ENCODE measurements around the gene ATP2A1.

The ATP2A1 gene

DNA sequence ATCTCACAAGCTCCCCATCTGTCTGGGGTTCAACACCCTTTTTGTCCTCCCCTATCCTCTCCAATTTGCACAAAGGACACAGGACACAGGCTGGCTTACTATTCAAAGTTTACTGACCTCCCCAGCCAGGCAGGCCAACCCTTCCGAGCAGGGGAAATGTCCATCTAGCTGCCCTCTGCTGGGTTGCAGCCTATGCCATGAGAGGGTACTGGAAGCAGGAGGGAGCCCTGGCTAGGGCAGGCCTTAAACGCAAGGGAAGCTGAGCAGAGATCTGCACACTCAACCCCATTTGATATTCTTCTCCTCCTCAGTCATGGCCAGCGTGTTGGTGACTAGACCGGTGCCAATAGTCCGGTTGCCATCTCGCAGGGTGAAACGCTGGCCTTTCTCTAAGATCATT, 35.6 kb upstream of the ATP2A1 start:
- no peak for DNase-seq (ENCODE audit: low spot score in 2 of 2)
- H3K4me1 Mint-ChIP-seq: peaks cover 33% of the 10 kb centered on the region
- no peaks in the 10 kb centered on the region for H3K27me3 Mint-ChIP-seq
- H3K4me3 Mint-ChIP-seq: peak overlapping the region; percentile 19
- H3K27ac Mint-ChIP-seq (ENCODE audit: low read depth): no peak overlapping the region
- ATAC-seq (replicated peaks; ENCODE audit: extremely low read depth, poor library complexity, severe bottlenecking): no peak
- no peaks in the 10 kb centered on the region for H3K9me3 Mint-ChIP-seq
- H3K36me3 Mint-ChIP-seq (ENCODE audit: insufficient read depth): peaks cover 33% of the 10 kb centered on the region

DNA sequence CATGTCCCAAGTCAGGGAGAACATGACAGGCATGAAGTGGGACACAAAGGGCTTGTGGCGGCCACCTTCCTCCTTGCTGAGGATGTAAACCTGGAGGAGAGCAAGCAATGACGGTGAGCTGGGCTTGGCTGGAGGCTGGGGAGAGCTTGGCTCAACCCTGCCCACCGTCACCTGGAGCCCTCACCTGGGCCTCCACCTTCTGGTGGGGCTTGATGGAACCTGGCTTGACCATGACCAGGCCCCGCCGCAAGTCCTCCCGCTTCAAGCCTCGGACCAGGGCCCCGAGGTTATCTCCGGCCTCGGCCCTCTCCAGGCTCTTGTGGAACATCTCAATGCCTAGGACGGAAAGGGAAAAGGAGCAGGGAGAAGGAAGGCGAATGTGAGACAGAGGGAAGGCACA, 34.5 kb upstream of the ATP2A1 start:
- no peaks in the 10 kb centered on the region for H3K27me3 Mint-ChIP-seq
- DNase-seq (ENCODE audit: low spot score in 2 of 2): no peak
- H3K4me3 Mint-ChIP-seq: peak overlapping the region; percentile 23
- ATAC-seq (replicated peaks; ENCODE audit: extremely low read depth, poor library complexity, severe bottlenecking): no peak
- peak overlapping the region; percentile 93 for H3K27ac Mint-ChIP-seq (ENCODE audit: low read depth)
- H3K36me3 Mint-ChIP-seq (ENCODE audit: insufficient read depth): peaks cover 29% of the 10 kb centered on the region
- no peaks in the 10 kb centered on the region for H3K9me3 Mint-ChIP-seq
- H3K4me1 Mint-ChIP-seq: peaks cover 33% of the 10 kb centered on the region

DNA sequence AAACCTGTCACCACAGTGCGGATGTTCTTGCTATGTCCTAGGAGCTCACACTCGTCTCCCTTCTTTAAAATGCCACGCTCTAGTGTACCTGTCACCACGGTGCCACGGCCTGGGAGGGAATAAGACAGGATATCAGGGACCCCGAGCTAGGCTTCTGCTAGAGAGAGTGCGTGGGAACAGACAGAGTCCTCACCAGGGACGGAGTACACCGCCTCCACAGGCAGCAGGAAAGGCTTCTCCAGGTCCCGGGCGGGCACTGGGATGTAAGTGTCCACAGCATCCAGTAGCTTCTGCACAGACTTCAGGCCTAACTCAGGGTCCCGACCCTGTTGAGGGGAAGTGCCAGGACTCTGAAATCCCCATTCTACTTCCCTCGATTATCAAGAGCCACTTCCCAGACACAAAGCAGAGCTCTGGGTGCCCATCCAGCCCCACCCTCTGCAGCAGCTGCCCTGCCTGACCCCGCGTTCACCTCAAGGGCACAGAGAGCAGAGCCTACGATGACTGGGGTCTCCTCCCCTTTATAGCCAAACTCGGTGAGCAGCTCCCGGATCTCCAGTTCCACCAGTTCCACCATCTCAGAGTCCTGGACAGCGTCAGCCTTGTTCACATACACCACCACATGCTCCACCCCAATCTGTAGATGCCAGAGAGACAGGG, 33.9 kb upstream of the ATP2A1 start:
- ATAC-seq (replicated peaks; ENCODE audit: extremely low read depth, poor library complexity, severe bottlenecking): no peak
- peak overlapping the region; percentile 93 for H3K27ac Mint-ChIP-seq (ENCODE audit: low read depth)
- H3K9me3 Mint-ChIP-seq: no peaks in the 10 kb centered on the region
- peaks cover 33% of the 10 kb centered on the region for H3K4me1 Mint-ChIP-seq
- H3K27me3 Mint-ChIP-seq: no peaks in the 10 kb centered on the region
- peak overlapping the region; percentile 88 for H3K4me3 Mint-ChIP-seq
- no peak for DNase-seq (ENCODE audit: low spot score in 2 of 2)
- peaks cover 29% of the 10 kb centered on the region for H3K36me3 Mint-ChIP-seq (ENCODE audit: insufficient read depth)

DNA sequence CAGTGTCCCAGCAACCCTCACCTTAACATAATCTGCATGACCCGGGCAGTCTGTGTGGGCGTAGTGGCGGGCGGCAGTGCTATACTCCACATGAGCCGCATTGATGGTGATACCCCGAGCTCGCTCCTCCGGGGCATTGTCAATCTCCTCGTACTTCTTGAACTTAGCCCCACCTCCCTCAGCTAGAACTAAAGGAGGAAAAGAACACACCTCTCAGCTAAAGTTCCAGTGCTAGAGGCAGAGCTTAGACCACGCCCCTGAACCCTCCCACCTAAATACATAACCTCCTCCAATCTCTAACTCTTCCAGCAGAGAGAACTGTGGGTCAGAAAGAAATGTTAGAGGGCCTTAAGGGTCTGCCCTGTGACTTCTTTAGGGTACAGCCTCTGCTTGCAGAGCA, 33.0 kb upstream of the ATP2A1 start:
- Mint-ChIP-seq H3K4me3 (peak overlapping the region; percentile 88), H3K9me3 (no peaks in the 10 kb centered on the region), H3K27me3 (no peaks in the 10 kb centered on the region), H3K4me1 (peaks cover 33% of the 10 kb centered on the region), H3K27ac (ENCODE audit: low read depth) (peak overlapping the region; percentile 93), H3K36me3 (ENCODE audit: insufficient read depth) (peaks cover 28% of the 10 kb centered on the region)
- no peak for ATAC-seq (replicated peaks; ENCODE audit: extremely low read depth, poor library complexity, severe bottlenecking)
- no peak for DNase-seq (ENCODE audit: low spot score in 2 of 2)

DNA sequence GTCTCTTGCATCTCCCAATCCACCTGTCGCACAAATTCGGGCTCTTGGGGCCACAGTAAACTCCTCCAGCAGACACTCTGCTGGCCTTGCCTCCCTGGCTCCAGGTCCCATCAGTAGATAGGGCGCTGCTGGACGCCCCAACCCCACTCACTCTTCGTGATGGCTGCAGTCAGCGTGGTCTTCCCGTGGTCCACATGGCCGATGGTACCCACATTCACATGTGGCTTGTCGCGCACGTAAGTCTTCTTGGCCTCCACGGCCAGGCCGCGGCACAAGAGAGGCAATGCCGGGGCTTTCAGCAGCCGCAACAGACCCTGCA, 32.6 kb upstream of the ATP2A1 start:
- ATAC-seq (replicated peaks; ENCODE audit: extremely low read depth, poor library complexity, severe bottlenecking): no peak
- DNase-seq (ENCODE audit: low spot score in 2 of 2): no peak
- H3K4me3 Mint-ChIP-seq: peak overlapping the region; percentile 88
- H3K4me1 Mint-ChIP-seq: peaks cover 33% of the 10 kb centered on the region
- no peaks in the 10 kb centered on the region for H3K27me3 Mint-ChIP-seq
- H3K36me3 Mint-ChIP-seq (ENCODE audit: insufficient read depth): peaks cover 28% of the 10 kb centered on the region
- H3K9me3 Mint-ChIP-seq: no peaks in the 10 kb centered on the region
- H3K27ac Mint-ChIP-seq (ENCODE audit: low read depth): peak overlapping the region; percentile 93

DNA sequence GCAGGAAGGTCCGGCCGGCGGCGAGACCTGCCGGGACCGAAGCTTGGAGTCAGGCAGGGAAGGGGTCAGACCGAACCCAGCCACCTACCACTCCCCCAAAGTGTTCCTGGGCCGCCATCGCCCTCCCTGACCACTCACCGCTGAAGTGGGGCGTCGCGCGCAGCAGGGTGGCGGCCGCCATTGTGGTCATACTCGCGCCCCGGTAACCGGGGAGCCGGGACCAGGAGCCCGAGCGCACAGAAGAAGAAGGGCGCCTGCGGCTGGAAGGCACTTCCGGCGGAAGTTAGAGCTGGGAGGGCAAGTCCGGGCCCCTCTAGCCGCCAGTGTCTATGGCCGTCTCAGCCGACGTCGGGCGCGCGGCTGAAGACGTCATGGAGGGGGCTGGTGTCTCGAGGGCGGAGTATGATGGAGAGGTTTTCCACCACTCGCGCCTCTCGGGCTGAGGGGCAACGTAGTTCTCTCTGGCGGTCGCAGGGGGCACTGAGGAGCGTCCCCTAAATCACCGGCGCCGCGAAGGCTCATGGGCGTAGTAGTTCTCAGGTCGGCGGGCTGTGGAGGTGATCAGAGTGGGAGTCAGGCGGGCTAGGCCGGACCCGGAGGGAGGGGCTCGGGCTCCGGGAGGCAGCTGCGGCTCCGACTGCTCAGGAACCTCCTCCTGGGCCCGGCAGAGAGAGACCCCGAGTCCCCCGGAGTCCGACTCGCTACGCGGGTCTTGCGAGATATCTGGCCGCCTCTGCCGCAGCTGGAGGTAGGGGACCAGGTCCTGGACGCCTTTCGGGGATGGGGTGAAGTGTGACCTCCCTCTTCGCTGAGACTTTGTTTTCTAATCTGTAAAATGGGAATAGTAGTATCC, 32.0 kb upstream of the ATP2A1 start, which contains the start of gene TUFM:
Gene TUFM (minus strand): TSS at position 269 of the 853 bp plus-strand sequence. CDS start 79 bp downstream, at position 190.
- peak within 1 kb of the TSS; percentile 88 for H3K4me3 Mint-ChIP-seq
- peaks cover 27% of the 10 kb centered on the region for H3K36me3 Mint-ChIP-seq (ENCODE audit: insufficient read depth)
- DNase-seq (ENCODE audit: low spot score in 2 of 2): peak; percentile 90 to 98
- peaks cover 33% of the 10 kb centered on the region for H3K4me1 Mint-ChIP-seq
- no peaks in the 10 kb centered on the region for H3K9me3 Mint-ChIP-seq
- no peaks in the 10 kb centered on the region for H3K27me3 Mint-ChIP-seq
- H3K27ac Mint-ChIP-seq (ENCODE audit: low read depth): peak within 1 kb of the TSS; percentile 93
- peak; percentile 98 for ATAC-seq (replicated peaks; ENCODE audit: extremely low read depth, poor library complexity, severe bottlenecking)

DNA sequence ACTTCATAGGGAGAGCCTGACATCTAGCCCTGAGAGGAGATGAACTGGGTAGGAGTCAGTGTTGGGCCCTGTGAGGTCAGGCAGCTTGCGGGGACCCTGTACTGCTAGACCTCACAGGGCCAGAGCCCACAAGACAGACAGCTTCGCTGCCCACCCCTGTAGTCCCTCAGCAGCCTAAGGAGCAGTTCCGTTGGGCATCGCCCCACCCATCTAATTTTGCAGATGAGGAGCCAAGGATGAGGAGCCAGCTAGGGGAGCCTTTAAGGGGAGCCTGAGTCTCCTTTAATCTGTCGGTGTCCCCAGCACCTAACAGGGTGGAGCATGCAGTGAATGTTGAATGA, 31.4 kb upstream of the ATP2A1 start:
- DNase-seq (ENCODE audit: low spot score in 2 of 2) (no peak), ATAC-seq (replicated peaks; ENCODE audit: extremely low read depth, poor library complexity, severe bottlenecking) (peak; percentile 6)
- H3K4me1 Mint-ChIP-seq: peaks cover 33% of the 10 kb centered on the region
- H3K9me3 Mint-ChIP-seq: no peaks in the 10 kb centered on the region
- peak overlapping the region; percentile 93 for H3K27ac Mint-ChIP-seq (ENCODE audit: low read depth)
- H3K36me3 Mint-ChIP-seq (ENCODE audit: insufficient read depth): peaks cover 25% of the 10 kb centered on the region
- no peaks in the 10 kb centered on the region for H3K27me3 Mint-ChIP-seq
- H3K4me3 Mint-ChIP-seq: peak overlapping the region; percentile 88

DNA sequence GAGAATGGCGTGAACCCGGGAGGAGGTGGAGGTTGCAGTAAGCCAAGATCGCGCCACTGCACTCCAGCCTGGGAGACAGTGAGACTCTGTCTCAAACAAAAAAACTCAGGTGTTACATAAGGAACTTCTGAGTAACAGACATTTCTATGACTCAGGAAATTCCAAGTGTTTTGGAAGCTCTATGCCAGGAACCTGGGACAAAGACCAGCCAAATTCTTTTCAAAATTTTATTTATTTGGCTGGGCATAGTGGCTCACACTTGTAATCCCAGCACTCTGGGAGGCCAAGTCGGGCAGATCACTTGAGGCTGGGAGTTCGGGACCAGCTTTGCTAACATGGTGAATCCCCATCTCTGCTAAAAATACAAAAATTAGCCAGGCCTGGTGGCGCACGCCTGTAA, 19.9 kb upstream of the ATP2A1 start:
- H3K4me3 Mint-ChIP-seq: no peak overlapping the region
- no peak for DNase-seq (ENCODE audit: low spot score in 2 of 2)
- no peaks in the 10 kb centered on the region for H3K9me3 Mint-ChIP-seq
- H3K4me1 Mint-ChIP-seq: peaks cover 6% of the 10 kb centered on the region
- no peak overlapping the region for H3K27ac Mint-ChIP-seq (ENCODE audit: low read depth)
- no peaks in the 10 kb centered on the region for H3K27me3 Mint-ChIP-seq
- ATAC-seq (replicated peaks; ENCODE audit: extremely low read depth, poor library complexity, severe bottlenecking): no peak
- peaks cover 8% of the 10 kb centered on the region for H3K36me3 Mint-ChIP-seq (ENCODE audit: insufficient read depth)

DNA sequence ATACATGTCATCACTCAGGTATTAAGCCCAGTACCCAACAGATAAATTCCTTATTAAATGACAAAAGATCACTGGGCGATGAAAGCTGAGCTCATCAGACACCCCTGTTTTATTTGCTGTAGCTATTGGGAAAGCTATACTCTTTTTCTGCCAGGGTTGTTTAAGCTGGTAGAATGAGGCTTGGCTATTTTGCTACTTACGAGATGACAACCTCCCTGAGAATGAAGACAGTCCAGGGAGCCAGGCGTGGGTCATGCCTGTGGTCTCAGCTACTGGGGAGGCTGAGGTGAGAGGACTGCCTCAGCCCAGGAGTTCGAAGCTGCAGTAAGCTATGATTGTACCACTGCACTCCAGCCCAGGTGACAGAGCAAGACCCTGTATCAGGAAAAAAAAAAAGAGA, 19.0 kb upstream of the ATP2A1 start:
- H3K4me1 Mint-ChIP-seq: peaks cover 15% of the 10 kb centered on the region
- no peak for DNase-seq (ENCODE audit: low spot score in 2 of 2)
- H3K4me3 Mint-ChIP-seq: no peak overlapping the region
- H3K27me3 Mint-ChIP-seq: no peaks in the 10 kb centered on the region
- no peak for ATAC-seq (replicated peaks; ENCODE audit: extremely low read depth, poor library complexity, severe bottlenecking)
- no peak overlapping the region for H3K27ac Mint-ChIP-seq (ENCODE audit: low read depth)
- peaks cover 13% of the 10 kb centered on the region for H3K36me3 Mint-ChIP-seq (ENCODE audit: insufficient read depth)
- no peaks in the 10 kb centered on the region for H3K9me3 Mint-ChIP-seq

DNA sequence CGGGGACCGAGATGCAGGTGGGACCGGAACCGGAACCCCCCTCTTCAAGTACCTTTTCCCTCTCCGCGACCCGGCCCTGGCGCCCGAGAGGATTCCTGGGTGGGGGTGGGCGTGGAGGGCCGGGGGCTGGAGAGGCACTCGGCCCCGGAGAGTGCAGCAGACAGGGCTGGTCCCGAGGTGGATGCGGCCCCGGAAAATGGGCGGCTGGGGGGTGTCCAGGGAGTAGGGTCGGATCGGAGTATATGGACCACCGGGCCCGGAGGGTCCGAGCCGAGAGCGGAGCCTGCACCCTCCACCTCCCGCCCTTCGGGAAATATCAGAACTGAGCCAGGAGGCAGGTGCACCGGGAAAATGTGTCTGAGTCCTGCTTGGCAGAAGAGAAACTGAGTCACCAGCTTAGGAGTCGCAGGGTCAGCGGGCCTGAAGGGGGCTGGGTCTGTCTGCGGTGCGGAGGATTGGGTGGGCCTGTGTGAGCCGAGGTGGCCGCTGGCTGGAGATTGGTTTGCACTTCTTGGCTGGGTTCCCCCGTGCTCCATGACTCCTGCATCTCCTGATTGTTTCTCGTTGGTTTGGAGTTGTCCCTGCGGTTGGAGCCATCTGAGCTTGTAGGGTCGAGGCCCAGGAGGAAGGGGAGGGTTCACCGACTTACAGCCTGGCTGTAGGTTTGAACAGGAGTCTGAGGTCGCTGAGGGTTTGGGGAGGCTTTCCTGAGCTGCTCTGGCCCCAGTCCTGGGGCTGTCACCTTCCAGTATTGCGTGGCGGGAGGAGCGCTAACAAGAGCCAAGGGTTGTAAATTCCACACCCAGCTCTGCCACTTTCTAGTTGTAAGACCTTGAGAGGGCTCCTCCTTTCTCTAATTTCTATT, 14.1 kb upstream of the ATP2A1 start:
- Mint-ChIP-seq H3K4me3 (peak overlapping the region; percentile 93), H3K36me3 (ENCODE audit: insufficient read depth) (peaks cover 27% of the 10 kb centered on the region), H3K9me3 (no peaks in the 10 kb centered on the region), H3K27me3 (no peaks in the 10 kb centered on the region), H3K4me1 (peaks cover 34% of the 10 kb centered on the region), H3K27ac (ENCODE audit: low read depth) (peak overlapping the region; percentile 95)
- ATAC-seq (replicated peaks; ENCODE audit: extremely low read depth, poor library complexity, severe bottlenecking): no peak
- DNase-seq (ENCODE audit: low spot score in 2 of 2): peak in 1 of 2 donors; percentile 25

DNA sequence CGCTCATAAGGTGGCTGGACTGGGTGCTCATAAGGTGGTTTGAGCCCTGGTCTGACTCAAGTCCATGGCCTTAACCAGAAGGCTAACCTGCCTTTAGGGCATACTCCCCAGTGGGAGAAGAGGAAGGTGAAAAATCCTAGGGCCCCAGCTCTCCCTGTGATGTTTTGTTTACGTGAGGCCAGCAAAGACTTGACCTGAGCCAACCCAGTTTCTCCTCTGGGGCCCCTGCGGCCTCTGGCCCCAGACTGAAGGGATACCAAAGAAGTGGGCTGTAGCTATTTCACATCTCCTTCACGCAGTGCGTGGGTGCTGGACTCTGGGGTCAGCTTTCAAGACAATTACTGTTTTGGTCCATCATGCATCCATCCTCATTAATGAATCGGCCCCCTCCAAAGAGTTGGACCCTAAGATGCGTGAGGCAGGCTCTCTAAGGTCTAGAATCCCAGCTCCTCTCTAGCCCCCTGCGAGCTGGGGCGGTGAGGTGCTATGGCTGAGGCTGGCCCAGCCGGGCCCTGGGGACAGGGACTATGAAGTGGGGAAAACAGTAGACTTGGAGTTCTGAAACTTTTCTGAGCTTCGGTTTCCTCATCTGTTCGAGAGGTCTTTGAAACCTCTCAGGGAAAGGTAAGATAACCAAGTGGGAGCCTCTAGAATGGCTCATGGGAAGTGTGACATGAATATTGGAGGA, 13.1 kb upstream of the ATP2A1 start:
- Mint-ChIP-seq H3K9me3 (no peaks in the 10 kb centered on the region), H3K27me3 (no peaks in the 10 kb centered on the region), H3K27ac (ENCODE audit: low read depth) (peak overlapping the region; percentile 95), H3K36me3 (ENCODE audit: insufficient read depth) (peaks cover 37% of the 10 kb centered on the region), H3K4me3 (peak overlapping the region; percentile 93), H3K4me1 (peaks cover 36% of the 10 kb centered on the region)
- no peak for ATAC-seq (replicated peaks; ENCODE audit: extremely low read depth, poor library complexity, severe bottlenecking)
- DNase-seq (ENCODE audit: low spot score in 2 of 2): no peak

Measured in central memory CD8-positive, alpha-beta T cell (primary cell).